ENCODE results near the gene OR6K2. TPM values are rescaled to one million over a fixed set of nuclear protein-coding genes. Genes with fewer than 3 reads are reported as not detected.

OR6K2 gene
- total and polyA plus RNA-seq, 2 experiments from 2014 or later = not detected

DNA sequence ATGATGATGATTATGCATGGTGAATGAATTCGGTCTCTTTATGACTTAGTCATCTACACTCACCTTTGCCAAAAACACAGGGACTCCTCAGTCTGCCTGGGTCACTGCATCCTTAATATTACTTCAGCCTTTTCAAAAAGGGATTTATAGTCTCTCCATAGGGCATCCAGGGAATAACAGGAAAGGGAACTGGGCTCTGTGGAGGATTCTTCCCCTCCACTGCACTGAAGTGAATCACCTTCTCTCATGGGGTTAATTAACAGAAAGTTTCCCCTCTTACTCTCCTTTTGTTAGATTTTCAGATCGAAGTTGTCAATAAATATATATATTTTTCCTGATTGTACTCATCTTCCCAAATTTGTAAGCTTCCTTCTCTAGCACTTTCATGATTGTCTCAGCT, 20.2 kb upstream of the OR6K2 start, which contains the start of gene OR6K3:
Gene OR6K3 (minus strand): TSS at position 101 of the 400 bp plus-strand sequence. CDS start 2,605 bp downstream, outside the sequence.
- Histone ChIP-seq H2AFZ (no peak within 1 kb of the TSS), H3K27me3 (no peaks in the 10 kb centered on the region), H3K4me3 (no peak within 1 kb of the TSS), H4K20me1 (ENCODE audit: insufficient read depth, poor library complexity, severe bottlenecking) (no peaks in the 10 kb centered on the region), H3K4me2 (no peak within 1 kb of the TSS), H3K9me2 (replicated peaks; ENCODE audit: insufficient read depth) (no peaks in the 10 kb centered on the region), H3K27ac (no peak within 1 kb of the TSS), H3K36me3 (replicated peaks; ENCODE audit: insufficient read depth, low read depth) (no peaks in the 10 kb centered on the region), H3K9me3 (ENCODE audit: low read depth) (no peaks in the 10 kb centered on the region), H3K4me1 (ENCODE audit: insufficient read depth) (no peaks in the 10 kb centered on the region), H3K79me2 (no peaks in the 10 kb centered on the region)
- TF ChIP-seq EZH2phosphoT487 (IDR thresholded peaks at IDR 0.05; ENCODE audit: low read depth, severe bottlenecking, unreplicated experiment) = no peak
- TF ChIP-seq, protein P1, sequence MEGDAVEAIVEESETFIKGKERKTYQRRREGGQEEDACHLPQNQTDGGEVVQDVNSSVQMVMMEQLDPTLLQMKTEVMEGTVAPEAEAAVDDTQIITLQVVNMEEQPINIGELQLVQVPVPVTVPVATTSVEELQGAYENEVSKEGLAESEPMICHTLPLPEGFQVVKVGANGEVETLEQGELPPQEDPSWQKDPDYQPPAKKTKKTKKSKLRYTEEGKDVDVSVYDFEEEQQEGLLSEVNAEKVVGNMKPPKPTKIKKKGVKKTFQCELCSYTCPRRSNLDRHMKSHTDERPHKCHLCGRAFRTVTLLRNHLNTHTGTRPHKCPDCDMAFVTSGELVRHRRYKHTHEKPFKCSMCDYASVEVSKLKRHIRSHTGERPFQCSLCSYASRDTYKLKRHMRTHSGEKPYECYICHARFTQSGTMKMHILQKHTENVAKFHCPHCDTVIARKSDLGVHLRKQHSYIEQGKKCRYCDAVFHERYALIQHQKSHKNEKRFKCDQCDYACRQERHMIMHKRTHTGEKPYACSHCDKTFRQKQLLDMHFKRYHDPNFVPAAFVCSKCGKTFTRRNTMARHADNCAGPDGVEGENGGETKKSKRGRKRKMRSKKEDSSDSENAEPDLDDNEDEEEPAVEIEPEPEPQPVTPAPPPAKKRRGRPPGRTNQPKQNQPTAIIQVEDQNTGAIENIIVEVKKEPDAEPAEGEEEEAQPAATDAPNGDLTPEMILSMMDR (IDR thresholded peaks at IDR 0.05; ENCODE audit: poor library complexity) = no peak
- TF ChIP-seq EZH2 (IDR thresholded peaks at IDR 0.05; ENCODE audit: borderline replicate concordance) = no peak
- DNase-seq (ENCODE audit: low spot score) = no peak
- 88% methylated on average over 2 of the region's 2 CpGs for WGBS (ENCODE audit: low lambda C conversion rate, missing lambda C conversion rate)

DNA sequence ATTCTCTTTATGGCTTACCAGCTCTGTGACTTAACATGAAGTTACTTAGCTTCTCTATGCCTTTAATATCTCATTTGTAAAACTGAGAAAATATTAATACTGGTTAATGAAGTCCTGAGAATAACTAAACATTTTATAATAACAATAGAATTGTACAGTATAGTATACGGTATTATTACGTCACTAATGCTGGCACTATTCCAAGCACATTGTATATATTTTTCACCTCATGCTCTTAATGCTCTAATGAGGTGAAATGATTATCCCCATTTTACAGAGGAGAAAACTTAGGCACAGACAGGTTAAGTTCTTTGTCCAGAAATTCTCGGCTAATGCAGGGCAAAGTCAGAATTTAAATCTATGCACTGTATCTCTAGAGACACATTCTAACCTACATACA, 19.2 kb upstream of the OR6K2 start:
- Histone ChIP-seq H3K36me3 (replicated peaks; ENCODE audit: insufficient read depth, low read depth) (no peaks in the 10 kb centered on the region), H3K4me1 (ENCODE audit: insufficient read depth) (no peaks in the 10 kb centered on the region), H3K4me2 (no peak overlapping the region), H4K20me1 (ENCODE audit: insufficient read depth, poor library complexity, severe bottlenecking) (no peaks in the 10 kb centered on the region), H3K4me3 (no peak overlapping the region), H3K27me3 (no peaks in the 10 kb centered on the region), H2AFZ (no peak overlapping the region), H3K9me2 (replicated peaks; ENCODE audit: insufficient read depth) (no peaks in the 10 kb centered on the region), H3K79me2 (no peaks in the 10 kb centered on the region), H3K9me3 (ENCODE audit: low read depth) (no peaks in the 10 kb centered on the region), H3K27ac (no peak overlapping the region)
- 84% methylated on average over 3 of the region's 3 CpGs for WGBS (ENCODE audit: low lambda C conversion rate, missing lambda C conversion rate)
- DNase-seq (ENCODE audit: low spot score) = no peak
- TF ChIP-seq EZH2 (IDR thresholded peaks at IDR 0.05; ENCODE audit: borderline replicate concordance) (no peak), EZH2phosphoT487 (IDR thresholded peaks at IDR 0.05; ENCODE audit: low read depth, severe bottlenecking, unreplicated experiment) (no peak)
- TF ChIP-seq, protein P1 (IDR thresholded peaks at IDR 0.05; ENCODE audit: poor library complexity) = no peak

DNA sequence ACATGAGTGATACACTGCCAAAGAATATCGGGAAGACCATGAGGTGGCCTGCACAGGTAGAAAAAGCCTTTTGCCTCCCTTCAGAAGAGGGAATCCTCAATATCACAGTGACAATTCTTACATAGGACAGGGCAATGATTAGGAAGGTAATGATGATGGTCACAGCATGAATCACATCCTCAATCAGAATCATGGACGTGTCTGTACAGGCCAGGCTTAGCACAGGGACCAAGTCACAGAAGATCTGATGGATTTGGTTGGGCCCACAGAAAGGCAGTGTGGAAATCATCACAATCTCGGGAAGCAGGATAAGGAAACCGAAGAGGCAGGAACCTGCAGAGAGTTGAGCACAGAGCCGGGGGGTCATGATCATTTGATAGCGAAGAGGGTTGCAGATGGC, 16.9 kb upstream of the OR6K2 start:
- Histone ChIP-seq H3K27ac (no peak overlapping the region), H3K9me3 (ENCODE audit: low read depth) (no peaks in the 10 kb centered on the region), H3K36me3 (replicated peaks; ENCODE audit: insufficient read depth, low read depth) (no peaks in the 10 kb centered on the region), H2AFZ (no peak overlapping the region), H3K27me3 (no peaks in the 10 kb centered on the region), H3K4me1 (ENCODE audit: insufficient read depth) (no peaks in the 10 kb centered on the region), H3K9me2 (replicated peaks; ENCODE audit: insufficient read depth) (no peaks in the 10 kb centered on the region), H4K20me1 (ENCODE audit: insufficient read depth, poor library complexity, severe bottlenecking) (no peaks in the 10 kb centered on the region), H3K79me2 (no peaks in the 10 kb centered on the region), H3K4me2 (no peak overlapping the region), H3K4me3 (no peak overlapping the region)
- TF ChIP-seq EZH2phosphoT487 (IDR thresholded peaks at IDR 0.05; ENCODE audit: low read depth, severe bottlenecking, unreplicated experiment) = no peak
- TF ChIP-seq EZH2 (IDR thresholded peaks at IDR 0.05; ENCODE audit: borderline replicate concordance) = no peak
- DNase-seq (ENCODE audit: low spot score) = no peak
- 92% methylated on average over 6 of the region's 6 CpGs for WGBS (ENCODE audit: low lambda C conversion rate, missing lambda C conversion rate)

DNA sequence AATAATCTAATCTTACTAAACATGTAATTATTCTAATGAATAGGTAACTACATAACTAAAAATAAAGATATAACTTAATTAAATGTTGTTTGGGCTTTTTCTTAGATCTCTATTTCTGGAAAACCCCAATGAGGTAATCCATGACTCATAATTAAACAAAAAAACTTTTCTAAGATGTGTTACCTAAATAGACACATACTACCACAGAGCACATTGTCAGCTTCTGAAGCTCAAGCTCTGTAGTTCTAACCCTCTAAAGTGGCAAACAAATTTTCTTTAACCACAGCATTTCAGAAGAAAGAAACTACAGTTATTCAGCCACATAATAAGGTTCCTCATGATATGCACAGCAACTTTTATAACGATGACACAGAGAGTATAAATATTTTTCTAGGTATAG, 15.9 kb upstream of the OR6K2 start:
- Histone ChIP-seq H3K79me2 (no peaks in the 10 kb centered on the region), H3K27me3 (no peaks in the 10 kb centered on the region), H3K4me3 (no peak overlapping the region), H4K20me1 (ENCODE audit: insufficient read depth, poor library complexity, severe bottlenecking) (no peaks in the 10 kb centered on the region), H2AFZ (no peak overlapping the region), H3K36me3 (replicated peaks; ENCODE audit: insufficient read depth, low read depth) (no peaks in the 10 kb centered on the region), H3K9me3 (ENCODE audit: low read depth) (no peaks in the 10 kb centered on the region), H3K4me2 (no peak overlapping the region), H3K27ac (no peak overlapping the region), H3K9me2 (replicated peaks; ENCODE audit: insufficient read depth) (no peaks in the 10 kb centered on the region), H3K4me1 (ENCODE audit: insufficient read depth) (no peaks in the 10 kb centered on the region)
- TF ChIP-seq EZH2 (IDR thresholded peaks at IDR 0.05; ENCODE audit: borderline replicate concordance) = no peak
- TF ChIP-seq, protein P1 (IDR thresholded peaks at IDR 0.05; ENCODE audit: poor library complexity) = no peak
- no peak for TF ChIP-seq EZH2phosphoT487 (IDR thresholded peaks at IDR 0.05; ENCODE audit: low read depth, severe bottlenecking, unreplicated experiment)
- no peak for DNase-seq (ENCODE audit: low spot score)
- WGBS (ENCODE audit: low lambda C conversion rate, missing lambda C conversion rate) = 97% methylated on average over 1 of the region's 1 CpG
